SK-N-SH (cell line): ENCODE measurements around the gene LHX4. TPM values are rescaled to one million over a fixed set of nuclear protein-coding genes. Genes with fewer than 3 reads are reported as not detected.

Source experiments
- CTCF ChIA-PET: fragments of 300-600, 350-600 bp; formaldehyde crosslinking; extraction: SDS; loops from one replicate; lab custom pipeline; 2021; lab: Yijun Ruan, JAX
- POLR2A ChIA-PET: fragments of 350-600 bp; sonication (Branson Sonifier 250); formaldehyde crosslinking; extraction: SDS; loops from one replicate; lab custom pipeline; 2020; ENCODE audit warnings: antibody characterized with exemption, inconsistent platforms; lab: Yijun Ruan, JAX
- DNase-seq: peaks from one replicate; pipeline ENCODE4 v3.0.0; 2012
- H2AFZ ChIP-seq: fragments of 200-600 bp; sonication (generic); 2 replicates; pipeline ENCODE4 v1.8.1; 2016; ENCODE audit warnings: antibody characterized with exemption, mild to moderate bottlenecking, low read depth
- H3F3A ChIP-seq: fragments of 200-600 bp; sonication (generic); replicated peaks from 2 replicates; pipeline ENCODE3; 2016; ENCODE audit warnings: antibody characterized with exemption, mild to moderate bottlenecking; ENCODE audit not compliant: insufficient read depth
- H3K27ac ChIP-seq, 2 experiments: fragments of 200-500 bp in 1 of 2; fragments of 200-600 bp in 1 of 2; sonication (Bioruptor generic) in 1 of 2; sonication (generic), shearing (Covaris generic) in 1 of 2; 2 replicates each; pipeline versions ENCODE4 v1.5.1 to v1.6.1; 2014 to 2016; ENCODE audit warnings: low read depth in 2 of 2, inconsistent platforms in 1 of 2, low read length in 1 of 2, mild to moderate bottlenecking in 1 of 2, mixed read lengths in 1 of 2
- H3K27me3 ChIP-seq: fragments of 200-600 bp; sonication (generic), shearing (Covaris generic); 2 replicates; pipeline ENCODE4 v1.6.1; 2016; ENCODE audit warnings: mixed run types; ENCODE audit not compliant: insufficient read depth
- H3K36me3 ChIP-seq, 2 experiments: fragments of 200-500 bp in 1 of 2; fragments of 200-600 bp in 1 of 2; sonication (Bioruptor generic) in 1 of 2; sonication (generic) in 1 of 2; replicated peaks in 1 of 2; 2 replicates each; pipeline versions ENCODE3 to v1.5.1; 2014 to 2016; ENCODE audit warnings: low read length in 1 of 2, mild to moderate bottlenecking in 1 of 2; ENCODE audit not compliant: insufficient read depth in 2 of 2, control insufficient read depth in 1 of 2
- H3K4me1 ChIP-seq, 2 experiments: fragments of 200-500 bp in 1 of 2; fragments of 200-600 bp in 1 of 2; sonication (Bioruptor generic) in 1 of 2; sonication (generic), shearing (Covaris generic) in 1 of 2; 2 replicates each; pipeline versions ENCODE4 v1.5.1 to v1.6.1; 2014 to 2016; ENCODE audit warnings: low read depth in 1 of 2, low read length in 1 of 2, mixed run types in 1 of 2; ENCODE audit not compliant: insufficient read depth in 2 of 2, control insufficient read depth in 1 of 2
- H3K4me2 ChIP-seq: fragments of 200-600 bp; sonication (generic), shearing (Covaris generic); 2 replicates; pipeline ENCODE4 v1.6.1; 2017; ENCODE audit warnings: mixed run types
- H3K4me3 ChIP-seq, 2 experiments: fragments of 200-500 bp in 1 of 2; fragments of 200-600 bp in 1 of 2; sonication (Bioruptor generic) in 1 of 2; sonication (generic), shearing (Covaris generic) in 1 of 2; 2 replicates each; pipeline versions ENCODE4 v1.5.1 to v1.8.1; 2014 to 2016; ENCODE audit warnings: low read depth in 2 of 2, inconsistent platforms in 1 of 2, low read length in 1 of 2, mild to moderate bottlenecking in 1 of 2, mixed read lengths in 1 of 2, moderate library complexity in 1 of 2
- H3K79me2 ChIP-seq: fragments of 200-600 bp; sonication (generic); 2 replicates; pipeline ENCODE4 v1.8.1; 2017; ENCODE audit warnings: mild to moderate bottlenecking; ENCODE audit not compliant: insufficient read depth
- H3K9ac ChIP-seq: fragments of 200-600 bp; sonication (generic); 2 replicates; pipeline ENCODE4 v1.6.1; 2017; ENCODE audit warnings: mixed run types
- H3K9me2 ChIP-seq: fragments of 200-600 bp; sonication (generic); 2 replicates; pipeline ENCODE4 v1.6.1; 2017; ENCODE audit warnings: mixed run types
- H3K9me3 ChIP-seq: fragments of 200-600 bp; sonication (generic); 2 replicates; pipeline ENCODE4 v1.6.1; 2017; ENCODE audit warnings: mixed run types, mild to moderate bottlenecking, moderate library complexity
- H4K20me1 ChIP-seq: fragments of 200-600 bp; sonication (generic); 2 replicates; pipeline ENCODE4 v1.6.1; 2017; ENCODE audit warnings: mild to moderate bottlenecking, mixed run types; ENCODE audit not compliant: insufficient read depth
- CHD2 ChIP-seq: fragments of 150-350 bp; IDR thresholded peaks from 2 replicates; pipeline ENCODE4 v1.6.1; 2018; ENCODE audit warnings: low read length; ENCODE audit not compliant: partially characterized antibody
- FOXJ3 ChIP-seq: sonication (generic); formaldehyde crosslinking; IDR thresholded peaks from 2 replicates; pipeline ENCODE4 v1.5.1; 2020; ENCODE audit warnings: mild to moderate bottlenecking, missing genetic modification reagents
- FOXM1 ChIP-seq: IDR thresholded peaks from 2 replicates; pipeline ENCODE4 v1.4.0; 2012; ENCODE audit warnings: low read depth, mild to moderate bottlenecking
- GABPA ChIP-seq: IDR thresholded peaks from 2 replicates; pipeline ENCODE4 v1.4.0; 2012; ENCODE audit warnings: low read depth, mild to moderate bottlenecking
- GATA2 ChIP-seq: sonication (generic); formaldehyde crosslinking; IDR thresholded peaks from 2 replicates; pipeline ENCODE4 v1.5.0; 2020; ENCODE audit warnings: mild to moderate bottlenecking, missing genetic modification reagents
- JUND ChIP-seq: IDR thresholded peaks from 2 replicates; pipeline ENCODE4 v1.4.0; 2012
- MEF2A ChIP-seq: IDR thresholded peaks from 2 replicates; pipeline ENCODE4 v1.4.0; 2012; ENCODE audit warnings: low read depth, borderline replicate concordance
- NFIC ChIP-seq: IDR thresholded peaks from 2 replicates; pipeline ENCODE4 v1.4.0; 2012; ENCODE audit warnings: borderline replicate concordance
- RAD21 ChIP-seq: IDR thresholded peaks from 2 replicates; pipeline ENCODE4 v1.6.1; 2012; ENCODE audit warnings: mild to moderate bottlenecking, low read length
- RCOR1 ChIP-seq: fragments of 150-350 bp; IDR thresholded peaks from 2 replicates; pipeline ENCODE4 v1.6.1; 2017; ENCODE audit warnings: antibody characterized with exemption, low read length
- RFX5 ChIP-seq: IDR thresholded peaks from 2 replicates; pipeline ENCODE4 v1.6.1; 2012; ENCODE audit warnings: mild to moderate bottlenecking, improper control_type of control experiment, low read length
- SIN3A ChIP-seq: IDR thresholded peaks from 2 replicates; pipeline ENCODE4 v1.6.1; 2012; ENCODE audit warnings: low read depth, mild to moderate bottlenecking, low read length, moderate library complexity, borderline replicate concordance
- TAF1 ChIP-seq: IDR thresholded peaks from 2 replicates; pipeline ENCODE4 v1.6.1; 2012; ENCODE audit warnings: low read depth, mild to moderate bottlenecking, low read length, moderate library complexity, borderline replicate concordance
- TEAD4 ChIP-seq: IDR thresholded peaks from 2 replicates; pipeline ENCODE4 v1.4.0; 2012; ENCODE audit warnings: mild to moderate bottlenecking, borderline replicate concordance; ENCODE audit not compliant: insufficient read depth
- WGBS: methylation state at CpG from one replicate; pipeline ENCODE4 v1.1.6; 2017; ENCODE audit warnings: low lambda C conversion rate; 5-methylcytosine and 5-hydroxymethylcytosine counted together
- polyA plus RNA-seq, 3 experiments: library from polyadenylated mRNA; depleted of rRNA; stranded (reverse); fragments of >200 nt; gene quantifications; 2 replicates each; pipeline ENCODE4 v1.2.3, GENCODE V29; 2012
- TF ChIP-seq, protein P1 (sequence below): fragments of 200-600 bp; sonication (generic); IDR thresholded peaks from 2 replicates; pipeline ENCODE4 v1.6.1; 2017; ENCODE audit warnings: antibody characterized with exemption, mild to moderate bottlenecking, moderate library complexity

The LHX4 gene
- polyA plus RNA-seq, 1 of the 3 experiments (the other 2 are of a cell fraction) = not detected

DNA sequence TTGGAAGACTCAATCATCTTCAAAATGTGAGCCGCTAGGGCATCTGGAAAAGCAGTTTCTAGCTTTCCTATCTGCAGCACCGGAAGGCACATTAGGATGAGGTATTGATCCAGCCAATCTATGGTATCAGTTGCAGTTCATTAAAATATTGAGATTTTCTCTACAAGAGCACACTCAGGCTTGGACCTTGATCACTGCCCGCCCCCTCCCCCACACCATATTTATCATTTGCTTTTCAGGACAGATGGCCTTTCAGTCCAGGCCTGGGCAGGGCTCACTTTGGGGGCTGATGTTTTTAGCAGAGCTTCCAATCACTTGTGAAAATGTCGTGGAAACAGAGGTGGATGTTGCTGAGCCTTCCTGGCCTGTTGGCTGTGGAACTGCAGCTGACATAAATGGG is 17.5 kb downstream of the LHX4 start:
- Histone ChIP-seq H3K9me2 (no peaks in the 10 kb centered on the region), H3K4me3 (no peak overlapping the region), H3K4me2 (no peak overlapping the region), H3K4me1 (peaks cover 0 to 2% of the 10 kb centered on the region in 2 experiments; a peak in 1 of 4 replicates), H3K79me2 (no peaks in the 10 kb centered on the region), H2AFZ (no peak overlapping the region), H3K27ac (no peak overlapping the region), H3K27me3 (no peaks in the 10 kb centered on the region), H3F3A (no peaks in the 10 kb centered on the region), H3K36me3 (no peaks in the 10 kb centered on the region), H3K9me3 (no peaks in the 10 kb centered on the region), H4K20me1 (no peaks in the 10 kb centered on the region), H3K9ac (no peak overlapping the region)
- ChIA-PET CTCF (interaction anchor here (0.7 to 1.4 kb wide), 8 partner anchors 15 to 233 kb away, joined by 3 to 5 read pairs (median 3); no protein-coding TSS in a partner anchor), POLR2A (no interaction called here)
- no peak for TF ChIP-seq JUND
- TF ChIP-seq MEF2A = no peak
- TF ChIP-seq RFX5 = no peak
- TF ChIP-seq SIN3A = no peak
- TF ChIP-seq TAF1 = no peak
- TF ChIP-seq GATA2 (CRISPR knock-in tag) = no peak
- no peak for TF ChIP-seq FOXM1
- TF ChIP-seq NFIC = no peak
- TF ChIP-seq RCOR1 = no peak
- TF ChIP-seq FOXJ3 = no peak
- no peak for TF ChIP-seq CHD2
- no peak for TF ChIP-seq TEAD4
- WGBS = 77% methylated on average over 4 of the region's 4 CpGs
- DNase-seq = no peak

DNA sequence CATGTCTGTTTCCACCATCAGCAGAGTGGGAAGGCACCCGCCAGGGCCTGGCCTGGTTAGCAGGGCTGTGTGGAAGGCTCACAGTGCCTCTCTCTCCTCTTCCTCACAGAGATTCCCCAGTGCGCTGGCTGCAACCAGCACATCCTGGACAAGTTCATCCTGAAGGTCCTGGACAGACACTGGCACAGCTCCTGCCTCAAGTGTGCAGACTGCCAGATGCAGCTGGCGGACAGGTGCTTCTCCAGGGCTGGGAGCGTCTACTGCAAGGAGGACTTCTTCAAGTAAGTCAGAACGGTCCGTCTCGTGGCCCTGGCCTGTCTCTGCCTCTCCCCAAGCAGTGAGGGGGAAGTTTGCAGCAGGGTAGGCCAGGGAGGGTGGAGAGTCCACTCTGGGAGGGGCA is 18.1 kb downstream of the LHX4 start:
- no peaks in the 10 kb centered on the region for H3K79me2 ChIP-seq
- no peaks in the 10 kb centered on the region for H3K9me2 ChIP-seq
- no peaks in the 10 kb centered on the region for H4K20me1 ChIP-seq
- H3K36me3 ChIP-seq = no peaks in the 10 kb centered on the region
- no peak overlapping the region for H3K9ac ChIP-seq
- no peak overlapping the region for H3K27ac ChIP-seq
- CTCF ChIA-PET = interaction anchor here (0.8 to 1.7 kb wide), 9 partner anchors 23 to 234 kb away, joined by 3 to 8 read pairs (median 3); no protein-coding TSS in a partner anchor
- 76% methylated on average over 6 of the region's 7 CpGs for WGBS
- no peak overlapping the region for H3K4me3 ChIP-seq
- H2AFZ ChIP-seq = no peak overlapping the region
- DNase-seq = no peak
- TF ChIP-seq, protein P1, sequence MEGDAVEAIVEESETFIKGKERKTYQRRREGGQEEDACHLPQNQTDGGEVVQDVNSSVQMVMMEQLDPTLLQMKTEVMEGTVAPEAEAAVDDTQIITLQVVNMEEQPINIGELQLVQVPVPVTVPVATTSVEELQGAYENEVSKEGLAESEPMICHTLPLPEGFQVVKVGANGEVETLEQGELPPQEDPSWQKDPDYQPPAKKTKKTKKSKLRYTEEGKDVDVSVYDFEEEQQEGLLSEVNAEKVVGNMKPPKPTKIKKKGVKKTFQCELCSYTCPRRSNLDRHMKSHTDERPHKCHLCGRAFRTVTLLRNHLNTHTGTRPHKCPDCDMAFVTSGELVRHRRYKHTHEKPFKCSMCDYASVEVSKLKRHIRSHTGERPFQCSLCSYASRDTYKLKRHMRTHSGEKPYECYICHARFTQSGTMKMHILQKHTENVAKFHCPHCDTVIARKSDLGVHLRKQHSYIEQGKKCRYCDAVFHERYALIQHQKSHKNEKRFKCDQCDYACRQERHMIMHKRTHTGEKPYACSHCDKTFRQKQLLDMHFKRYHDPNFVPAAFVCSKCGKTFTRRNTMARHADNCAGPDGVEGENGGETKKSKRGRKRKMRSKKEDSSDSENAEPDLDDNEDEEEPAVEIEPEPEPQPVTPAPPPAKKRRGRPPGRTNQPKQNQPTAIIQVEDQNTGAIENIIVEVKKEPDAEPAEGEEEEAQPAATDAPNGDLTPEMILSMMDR = no peak
- TF ChIP-seq TAF1 (no peak), RAD21 (no peak), CHD2 (no peak), FOXJ3 (no peak), GABPA (no peak), MEF2A (no peak)
- H3F3A ChIP-seq = no peaks in the 10 kb centered on the region
- POLR2A ChIA-PET = no interaction called here
- H3K27me3 ChIP-seq = no peaks in the 10 kb centered on the region
- H3K4me1 ChIP-seq = peaks cover 0 to 2% of the 10 kb centered on the region in 2 experiments; a peak in 1 of 4 replicates
- H3K4me2 ChIP-seq = no peak overlapping the region
- no peaks in the 10 kb centered on the region for H3K9me3 ChIP-seq
